Middle frontal gyrus (tissue), 1 donor: ENCODE measurements around the gene NRF1.

Experiments
- DNase-seq: peaks from one replicate; pipeline ENCODE4 v3.0.0-alpha.2; 2015; ENCODE audit warnings: low spot score; ENCODE audit errors: extremely low spot score

The NRF1 gene

GRCh38 chr7:129730159-129730558, 118.6 kb downstream of the NRF1 start:
- DNase-seq: no peak

GRCh38 chr7:129734400-129734799, 122.9 kb downstream of the NRF1 start:
- DNase-seq: no peak

DNA sequence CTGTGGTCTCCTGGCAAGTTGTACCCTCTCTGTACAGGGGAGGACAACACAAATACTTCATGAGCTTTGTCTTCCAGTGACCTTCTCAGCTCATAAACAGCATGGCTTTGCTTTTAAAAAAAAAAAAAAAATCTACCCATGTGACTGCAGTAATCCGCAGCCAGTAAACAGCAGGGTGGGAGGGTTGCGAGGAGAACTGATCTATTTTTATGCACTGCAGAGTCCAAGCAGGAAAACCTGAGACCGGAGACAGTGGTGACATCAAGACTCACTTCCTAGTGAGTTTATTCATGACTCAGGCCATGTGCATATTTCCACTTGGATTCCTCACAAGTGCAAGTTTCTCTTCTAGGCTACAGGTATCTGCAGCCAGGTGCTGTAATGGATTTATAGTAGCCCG, 127.9 kb downstream of the NRF1 start:
- DNase-seq: no peak

DNA sequence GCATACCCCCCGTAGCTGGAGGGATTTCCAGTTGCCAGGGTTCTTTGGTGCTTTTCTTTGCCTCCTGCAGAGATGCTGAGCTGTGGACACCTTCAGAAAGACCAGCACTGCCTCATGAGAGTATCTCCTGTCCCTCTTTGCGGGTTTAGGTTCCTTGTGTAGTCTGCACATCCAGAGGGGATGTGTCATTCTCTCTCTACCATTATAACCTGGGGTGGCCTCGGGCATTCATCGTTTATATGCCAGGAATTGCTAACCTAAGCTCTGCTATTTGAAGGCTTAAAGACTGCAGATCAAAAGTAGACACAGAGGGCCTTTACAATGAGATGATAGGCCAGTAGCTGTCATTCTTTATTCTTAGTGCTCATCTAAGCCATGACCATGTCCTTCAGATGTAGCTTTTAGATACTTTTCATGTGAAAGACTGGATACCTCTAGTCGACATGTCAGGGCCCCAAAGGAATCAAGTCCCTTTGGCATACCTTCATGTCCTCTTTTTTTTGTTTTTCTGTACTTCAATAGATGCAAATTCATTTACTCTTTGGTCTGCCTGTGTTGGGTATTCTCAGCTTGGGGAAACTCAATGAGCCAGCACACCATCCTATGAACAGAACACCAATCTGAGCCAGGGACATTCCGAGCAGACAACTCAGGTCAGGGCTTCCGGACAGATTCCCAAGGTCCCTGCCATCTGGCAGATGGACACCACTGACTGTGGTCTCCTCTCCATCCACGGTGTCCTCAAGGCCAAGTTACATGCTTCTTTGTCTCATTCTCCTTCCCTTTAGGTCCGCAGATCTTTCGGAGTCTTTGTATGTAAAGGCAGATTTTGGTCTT, 129.3 kb downstream of the NRF1 start:
- DNase-seq: no peak

GRCh38 chr7:129741743-129742213, 130.3 kb downstream of the NRF1 start:
- DNase-seq: no peak

DNA sequence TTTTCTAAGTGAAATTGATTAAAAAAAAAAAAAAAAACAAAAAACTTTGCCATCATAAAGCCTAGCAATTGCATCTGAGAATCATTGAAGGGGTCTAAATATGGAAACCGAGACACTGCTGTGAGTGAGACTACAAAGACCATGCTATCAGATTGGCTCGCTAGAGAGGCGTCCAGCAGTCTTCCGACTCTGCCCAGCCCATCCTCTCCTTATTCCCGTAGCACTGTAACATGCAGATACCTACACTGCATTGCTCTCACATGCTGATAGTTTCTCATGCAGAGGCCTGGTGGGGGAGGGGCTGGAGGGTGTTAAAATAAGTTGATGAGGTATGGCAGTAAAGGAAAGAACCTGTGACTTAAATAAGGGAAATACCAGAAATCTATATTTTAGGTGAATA, 130.7 kb downstream of the NRF1 start:
- no peak for DNase-seq

DNA sequence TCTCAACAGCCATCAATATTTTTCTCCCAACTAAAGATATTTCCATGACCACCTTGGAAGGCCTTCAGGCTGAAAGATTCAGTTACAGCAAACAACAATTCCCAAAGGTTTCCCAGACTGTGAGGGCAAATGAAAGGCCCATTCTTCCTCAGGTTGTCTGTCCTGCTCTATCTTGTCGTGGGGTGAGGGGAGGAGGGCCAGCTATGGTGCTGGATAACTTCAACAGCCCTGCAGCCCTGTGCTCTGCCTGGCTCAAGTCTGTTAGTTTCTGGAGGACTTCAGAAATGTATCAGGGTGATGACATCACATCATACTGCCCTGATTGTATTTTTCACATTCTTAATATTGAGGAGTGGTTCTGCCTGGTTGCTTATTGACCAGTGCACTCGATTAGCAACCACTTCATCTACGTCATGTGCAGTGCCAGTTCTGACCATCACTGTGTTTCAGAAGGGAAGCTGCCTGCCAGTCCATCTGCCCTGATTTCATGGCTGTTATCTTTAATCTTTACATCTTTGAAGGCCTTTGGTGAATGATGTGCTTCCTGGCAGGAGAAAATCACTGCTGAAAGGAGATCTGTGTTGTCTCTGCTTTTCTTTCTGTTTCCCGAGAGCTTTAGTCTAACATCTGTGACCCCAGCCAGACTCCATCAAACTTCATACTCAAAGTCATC, 135.5 kb downstream of the NRF1 start:
- DNase-seq: no peak

GRCh38 chr7:129748356-129749109, 137.0 kb downstream of the NRF1 start:
- DNase-seq: no peak

- no peak for DNase-seq
Measured at GRCh38 chr7:129750091-129750490, 138.6 kb downstream of the NRF1 start.

GRCh38 chr7:129750501-129750900, 139.0 kb downstream of the NRF1 start:
- no peak for DNase-seq

DNA sequence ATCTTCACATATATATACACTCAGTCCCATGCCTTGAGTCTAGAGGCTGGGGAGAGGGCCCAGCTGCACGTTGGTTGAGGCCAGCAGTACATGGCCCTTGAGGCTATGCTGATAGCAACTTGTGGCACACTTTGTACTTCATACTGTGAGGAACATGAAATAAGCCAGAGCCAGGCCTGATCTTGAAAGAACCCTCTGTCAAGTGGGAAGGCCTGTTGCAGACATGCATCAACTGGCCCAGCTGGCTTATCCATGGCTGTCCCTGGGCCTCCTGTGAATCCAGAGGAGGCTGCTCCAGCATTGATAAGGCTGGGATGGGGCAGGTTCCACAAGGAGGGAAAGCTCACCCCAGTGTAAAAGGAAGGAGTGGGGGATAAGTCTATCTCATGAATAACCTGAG, 140.4 kb downstream of the NRF1 start:
- no peak for DNase-seq

DNA sequence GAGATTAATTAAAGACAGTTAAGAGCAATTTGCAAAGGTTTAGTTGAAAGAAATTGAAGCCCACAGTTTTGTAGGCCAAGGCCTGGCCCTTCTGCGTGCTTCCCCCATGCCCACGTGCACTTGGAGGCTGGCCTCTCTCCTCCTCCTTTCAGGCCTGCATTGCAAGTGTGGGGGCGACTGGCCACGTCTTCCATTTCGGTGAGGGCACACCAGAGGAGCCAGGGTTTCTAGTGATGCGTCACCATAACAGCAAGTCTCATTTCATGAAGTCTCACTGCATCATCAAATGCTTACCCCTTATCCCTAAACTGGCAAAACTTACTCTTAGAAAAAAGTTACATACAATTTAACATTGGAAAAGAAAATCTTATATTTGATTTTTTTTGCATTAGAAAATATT, 141.2 kb downstream of the NRF1 start:
- DNase-seq: no peak

- DNase-seq: no peak
Measured at GRCh38 chr7:129754406-129754805, 142.9 kb downstream of the NRF1 start.

DNA sequence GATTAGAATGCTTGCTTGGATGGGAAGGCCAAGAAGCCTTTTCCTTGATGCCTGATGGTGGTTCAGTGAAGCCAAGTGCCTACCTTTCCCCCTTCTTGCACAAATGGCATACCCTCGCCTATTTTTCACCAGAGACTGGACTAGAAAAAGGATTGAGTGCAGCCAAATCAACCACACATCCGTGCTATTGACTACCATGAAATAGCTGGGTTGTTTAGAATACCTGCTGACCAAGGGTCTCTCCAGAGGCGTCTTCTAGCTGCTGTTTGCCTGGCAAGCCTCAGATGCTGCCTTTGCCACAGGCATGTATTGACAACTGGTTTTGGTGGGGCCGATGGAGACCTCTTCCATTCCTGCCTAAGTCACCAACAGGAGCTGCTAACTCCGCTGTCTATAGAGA, 146.5 kb downstream of the NRF1 start:
- DNase-seq: no peak

GRCh38 chr7:129762387-129762969, 151.0 kb downstream of the NRF1 start:
- no peak for DNase-seq

DNA sequence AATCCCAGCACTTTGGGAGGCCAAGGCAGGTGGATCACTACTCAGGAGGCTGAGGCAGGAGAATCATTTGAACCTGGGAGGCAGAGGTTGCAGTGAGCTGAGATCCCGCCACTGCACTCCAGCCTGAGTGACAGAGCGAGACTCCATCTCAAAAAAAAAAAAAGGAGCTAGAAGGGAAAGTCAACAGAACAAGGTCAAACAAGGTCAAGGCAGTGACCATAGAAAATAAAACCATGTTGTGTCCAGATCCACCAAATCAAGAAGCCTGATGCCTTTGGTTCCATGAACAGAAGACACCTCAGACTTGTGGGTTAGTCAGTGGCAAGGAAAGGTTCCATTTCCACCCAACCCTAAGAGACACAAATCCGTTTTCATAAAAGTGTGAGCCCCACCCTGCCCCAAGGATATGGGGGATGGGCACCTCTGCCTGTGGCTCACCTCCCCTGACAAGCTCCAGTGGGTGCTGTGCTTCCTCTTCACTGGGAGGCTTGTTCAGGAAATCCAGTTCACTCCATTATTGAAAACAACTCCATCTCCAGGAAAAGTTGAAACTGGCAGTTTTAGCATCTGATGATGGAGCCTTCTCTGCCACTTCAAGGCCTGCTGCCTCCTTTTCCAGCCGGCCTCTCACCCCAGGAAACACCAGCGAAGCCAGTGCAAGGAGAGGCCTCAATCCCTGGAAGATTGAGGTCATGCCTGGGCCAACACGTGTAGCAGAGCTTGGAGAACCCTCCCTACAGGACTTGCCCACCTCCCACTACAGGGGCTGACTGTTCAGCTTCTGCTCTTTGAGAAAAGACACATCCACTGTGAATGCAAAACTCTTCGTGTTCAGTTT, 152.9 kb downstream of the NRF1 start:
- DNase-seq: no peak

DNA sequence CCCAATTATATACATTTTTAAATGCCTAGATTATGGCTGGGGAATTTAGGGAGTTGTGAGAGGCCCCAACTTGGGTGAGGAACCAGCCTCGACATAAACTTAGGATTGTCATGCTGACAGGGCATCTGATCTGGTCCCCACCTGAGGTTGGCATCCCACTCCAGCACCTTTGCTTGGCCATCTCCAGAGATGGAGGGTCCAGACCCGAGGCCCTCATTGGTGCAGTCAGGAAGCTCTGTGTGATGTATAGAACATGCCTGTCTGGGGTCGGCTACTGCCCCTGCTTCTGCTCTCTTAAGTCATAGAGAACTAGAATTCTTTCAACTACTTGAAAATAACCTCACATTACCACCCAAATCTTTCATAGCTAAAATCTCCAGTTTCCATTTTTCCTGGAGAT, 153.8 kb downstream of the NRF1 start:
- no peak for DNase-seq

GRCh38 chr7:129767120-129768015, 155.8 kb downstream of the NRF1 start:
- DNase-seq: no peak

DNA sequence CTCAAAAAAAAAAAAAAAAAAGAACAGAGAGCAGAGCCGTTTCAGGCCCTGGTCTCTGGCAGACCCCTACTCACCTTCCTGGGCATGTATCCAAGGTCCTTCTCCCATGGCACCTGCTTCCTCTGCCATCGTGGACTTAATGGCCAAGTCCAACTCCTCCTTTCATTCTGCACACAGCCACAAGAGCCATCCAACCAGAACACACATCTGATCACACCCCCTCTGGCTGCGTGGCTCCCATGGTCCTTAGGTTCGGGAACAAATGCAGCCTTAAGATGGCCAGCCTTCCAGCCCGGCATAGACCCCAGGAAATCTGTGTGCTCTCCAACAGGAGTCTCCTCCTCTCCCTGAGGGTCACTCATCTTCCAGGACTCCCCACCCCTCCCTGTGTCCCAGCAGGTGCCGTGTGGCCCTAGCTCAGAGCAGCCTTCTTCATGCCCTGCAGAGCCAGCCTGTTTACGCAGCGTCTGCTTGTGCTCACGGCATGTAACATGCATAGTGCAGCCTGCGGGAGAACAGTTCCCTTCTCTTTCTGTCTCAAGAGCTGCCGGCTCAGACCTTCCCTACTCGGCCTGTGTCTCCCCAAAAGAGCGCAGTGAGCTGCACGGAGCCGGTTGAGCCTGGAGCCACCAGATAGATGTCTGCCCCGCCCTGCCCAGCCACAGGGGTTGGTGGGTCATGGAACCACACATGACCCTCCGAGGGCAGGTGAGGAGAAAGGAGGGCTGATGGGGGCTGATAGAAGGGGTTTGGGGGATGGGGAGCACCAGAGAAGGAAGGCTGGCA, 157.3 kb downstream of the NRF1 start:
- no peak for DNase-seq
